IMR-90 (cell line): ENCODE results near the gene CLCF1. TPM values are rescaled to one million over a fixed set of nuclear protein-coding genes. Genes with fewer than 3 reads are reported as not detected.

ENCODE experiments used
- ATAC-seq: fragments of 200-7000 bp; cut with Tn5 transposase; 2 replicates; pipeline ENCODE4 v1.9.1; 2020; ENCODE audit warnings: low read depth, mild to moderate bottlenecking, moderate library complexity
- BruUV-seq: library from RNA; stranded (reverse); fragments of 400-500 nt; replicated peaks from 2 replicates; lab custom pipeline; 2021; lab: Mats Ljungman, UMichigan
- CTCF ChIA-PET: fragments of 300-600 bp; formaldehyde crosslinking; extraction: SDS; loops from one replicate; lab custom pipeline; 2021; ENCODE audit warnings: antibody characterized with exemption; lab: Yijun Ruan, JAX
- POLR2A ChIA-PET: fragments of 300-600 bp; sonication (Branson Sonifier 250); formaldehyde crosslinking; loops from one replicate; lab custom pipeline; 2022; ENCODE audit warnings: antibody characterized with exemption; ENCODE audit not compliant: unreplicated experiment; lab: Charles Lee
- DNase-seq: peaks from one replicate; pipeline ENCODE4 v3.0.0; 2013
- H2AFZ ChIP-seq: replicated peaks from 2 replicates; pipeline ENCODE3; 2013; ENCODE audit warnings: low read length, mild to moderate bottlenecking; ENCODE audit not compliant: poor library complexity
- H2AK5ac ChIP-seq: 2 replicates; pipeline ENCODE4 v1.6.1; 2013; ENCODE audit warnings: low read depth, low read length, inconsistent platforms
- H2AK9ac ChIP-seq: replicated peaks from 2 replicates; pipeline ENCODE3; 2013; ENCODE audit warnings: mild to moderate bottlenecking, low read depth, low read length, moderate library complexity; ENCODE audit not compliant: poor library complexity
- H2BK120ac ChIP-seq: 2 replicates; pipeline ENCODE4 v1.6.1; 2013; ENCODE audit warnings: low read depth, low read length, inconsistent platforms
- H2BK15ac ChIP-seq: 3 replicates; pipeline ENCODE4 v1.6.1; 2013; ENCODE audit warnings: low read depth, low read length, inconsistent platforms
- H2BK20ac ChIP-seq: 2 replicates; pipeline ENCODE4 v1.6.1; 2013; ENCODE audit warnings: low read depth, mild to moderate bottlenecking, inconsistent platforms, low read length, moderate library complexity
- H2BK5ac ChIP-seq: 2 replicates; pipeline ENCODE4 v1.6.1; 2013; ENCODE audit warnings: mild to moderate bottlenecking, low read depth, low read length, inconsistent platforms; ENCODE audit not compliant: poor library complexity, severe bottlenecking
- H3K14ac ChIP-seq: replicated peaks from 2 replicates; pipeline ENCODE4 v1.6.1; 2013; ENCODE audit warnings: low read depth, low read length, inconsistent platforms
- H3K18ac ChIP-seq: 2 replicates; pipeline ENCODE4 v1.6.1; 2013; ENCODE audit warnings: low read depth, low read length, control low read depth
- H3K23ac ChIP-seq: 2 replicates; pipeline ENCODE4 v1.6.1; 2013; ENCODE audit warnings: low read depth, low read length, inconsistent platforms
- H3K27ac ChIP-seq: 2 replicates; pipeline ENCODE4 v1.5.1; 2013; ENCODE audit warnings: mild to moderate bottlenecking, control low read depth, low read length; ENCODE audit not compliant: insufficient read depth
- H3K27me3 ChIP-seq: 2 replicates; pipeline ENCODE4 v1.6.1; 2013; ENCODE audit warnings: low read length; ENCODE audit not compliant: control insufficient read depth, insufficient read depth
- H3K36me3 ChIP-seq: 2 replicates; pipeline ENCODE4 v1.6.1; 2013; ENCODE audit warnings: low read length, mixed read lengths; ENCODE audit not compliant: control insufficient read depth, insufficient read depth
- H3K4ac ChIP-seq: 2 replicates; pipeline ENCODE4 v1.6.1; 2013; ENCODE audit warnings: low read depth, low read length, inconsistent platforms
- H3K4me1 ChIP-seq: 2 replicates; pipeline ENCODE4 v1.6.1; 2013; ENCODE audit warnings: low read length, mixed read lengths; ENCODE audit not compliant: control insufficient read depth, insufficient read depth
- H3K4me2 ChIP-seq: 2 replicates; pipeline ENCODE4 v1.6.1; 2013; ENCODE audit warnings: low read depth, mild to moderate bottlenecking, control low read depth, low read length, moderate library complexity
- H3K4me3 ChIP-seq: 2 replicates; pipeline ENCODE4 v1.5.1; 2013; ENCODE audit warnings: low read depth, mild to moderate bottlenecking, control low read depth, low read length, moderate library complexity; ENCODE audit not compliant: insufficient read depth
- H3K56ac ChIP-seq: 2 replicates; pipeline ENCODE4 v1.6.1; 2013; ENCODE audit warnings: low read length, inconsistent platforms; ENCODE audit not compliant: insufficient read depth; ENCODE audit errors: extremely low read depth
- H3K79me1 ChIP-seq, 2 experiments: 2 replicates each; pipeline ENCODE4 v1.6.1; 2013; ENCODE audit warnings: low read length in 2 of 2, inconsistent platforms in 1 of 2, low read depth in 1 of 2
- H3K9ac ChIP-seq: 2 replicates; pipeline ENCODE4 v1.6.1; 2013; ENCODE audit warnings: low read depth, low read length, control low read depth
- H3K9me1 ChIP-seq: 2 replicates; pipeline ENCODE4 v1.6.1; 2013; ENCODE audit warnings: low read length, inconsistent platforms; ENCODE audit not compliant: insufficient read depth
- H3K9me3 ChIP-seq: 2 replicates; pipeline ENCODE4 v1.6.1; 2013; ENCODE audit warnings: low read length; ENCODE audit not compliant: control insufficient read depth, insufficient read depth
- H4K20me1 ChIP-seq: 2 replicates; pipeline ENCODE4 v1.6.1; 2013; ENCODE audit warnings: low read length, inconsistent platforms; ENCODE audit not compliant: insufficient read depth
- H4K5ac ChIP-seq: 2 replicates; pipeline ENCODE4 v1.6.1; 2013; ENCODE audit warnings: mild to moderate bottlenecking, low read depth, low read length, control low read depth
- H4K8ac ChIP-seq, 2 experiments: 2 replicates each; pipeline ENCODE4 v1.6.1; 2013; ENCODE audit warnings: low read depth in 2 of 2, low read length in 2 of 2, control low read depth in 1 of 2, inconsistent platforms in 1 of 2
- H4K91ac ChIP-seq: 2 replicates; pipeline ENCODE4 v1.6.1; 2013; ENCODE audit warnings: low read depth, low read length, inconsistent platforms; ENCODE audit not compliant: insufficient read depth
- BHLHE40 ChIP-seq: fragments of 150-350 bp; IDR thresholded peaks from 2 replicates; pipeline ENCODE4 v1.6.1; 2016; ENCODE audit warnings: mild to moderate bottlenecking, low read depth, low read length
- CEBPB ChIP-seq: IDR thresholded peaks from 2 replicates; pipeline ENCODE4 v1.6.1; 2012; ENCODE audit warnings: low read depth, low read length, improper control_type of control experiment
- CHD1 ChIP-seq: IDR thresholded peaks from 2 replicates; pipeline ENCODE4 v1.6.1; 2012; ENCODE audit warnings: low read depth, low read length, improper control_type of control experiment
- CTCF ChIP-seq: conservative IDR thresholded peaks from 2 replicates; pipeline ENCODE4 v1.5.1; 2012; ENCODE audit warnings: mild to moderate bottlenecking, low read depth, low read length, improper control_type of control experiment
- MAFK ChIP-seq: IDR thresholded peaks from 2 replicates; pipeline ENCODE4 v1.6.1; 2012; ENCODE audit warnings: low read depth, low read length, improper control_type of control experiment
- MAZ ChIP-seq: IDR thresholded peaks from 2 replicates; pipeline ENCODE4 v1.6.1; 2012; ENCODE audit warnings: low read depth, mild to moderate bottlenecking, low read length, improper control_type of control experiment, moderate library complexity, borderline replicate concordance
- MXI1 ChIP-seq: IDR thresholded peaks from 2 replicates; pipeline ENCODE4 v1.6.1; 2012; ENCODE audit warnings: low read depth, mild to moderate bottlenecking, low read length, moderate library complexity, borderline replicate concordance
- NFE2L2 ChIP-seq: fragments of 150-350 bp; IDR thresholded peaks from 2 replicates; pipeline ENCODE4 v1.6.1; 2016; ENCODE audit warnings: low read depth, mild to moderate bottlenecking, low read length
- POLR2A ChIP-seq: IDR thresholded peaks from 2 replicates; pipeline ENCODE4 v1.6.1; 2012; ENCODE audit warnings: mild to moderate bottlenecking, low read depth, low read length
- RAD21 ChIP-seq: IDR thresholded peaks from 2 replicates; pipeline ENCODE4 v1.6.1; 2012; ENCODE audit warnings: low read length, improper control_type of control experiment
- RCOR1 ChIP-seq: IDR thresholded peaks from 2 replicates; pipeline ENCODE4 v1.6.1; 2012; ENCODE audit warnings: mild to moderate bottlenecking, low read length, improper control_type of control experiment; ENCODE audit not compliant: insufficient replicate concordance
- WGBS, 2 experiments: methylation state at CpG; one replicate each; pipeline versions ENCODE4 v1.1.5 to v1.1.7; 2013; ENCODE audit warnings: missing lambda C conversion rate in 2 of 2; ENCODE audit not compliant: insufficient read length in 1 of 2; ENCODE audit errors: extremely low coverage in 2 of 2; 5-methylcytosine and 5-hydroxymethylcytosine counted together
- dilution Hi-C: fragments of 300-500 bp; cut with HindIII; formaldehyde crosslinking; loops from one replicate; pipeline ENCODE4 v1.14.3; 2018; ENCODE audit warnings: low sequenced_read_pairs; ENCODE audit not compliant: unreplicated experiment
- in situ Hi-C: fragments of 300-500 bp; cut with MboI; formaldehyde crosslinking; loops from 3 replicates; pipeline ENCODE4 v1.14.3; 2019; ENCODE audit warnings: low sequenced_read_pairs, inconsistent platforms, mixed read lengths
- intact Hi-C: fragments of 100-400 bp; cut with micrococcal nuclease; formaldehyde crosslinking; loops from 2 replicates; pipeline ENCODE4 v1.10.0; 2022
- polyA plus RNA-seq, 3 experiments: library from polyadenylated mRNA; depleted of rRNA; stranded (reverse); fragments of >200 nt; gene quantifications; 2 replicates each; pipeline ENCODE4 v1.2.3, GENCODE V29; 2012; ENCODE audit warnings: low replicate concordance in 1 of 3
- total RNA-seq: library from RNA; depleted of rRNA; stranded (reverse); fragments of >200 nt; gene quantifications from 2 replicates; pipeline ENCODE4 v1.2.3, GENCODE V29; 2012
- TF ChIP-seq, protein P1 (sequence below): fragments of 150-350 bp; IDR thresholded peaks from 2 replicates; pipeline ENCODE4 v1.6.1; 2017; ENCODE audit warnings: mild to moderate bottlenecking, antibody characterized with exemption, low read length, low read depth

Gene CLCF1
- total and polyA plus RNA-seq, 2 of the 4 experiments (the other 2 are of a cell fraction), result 5.6 to 27.8 TPM

DNA sequence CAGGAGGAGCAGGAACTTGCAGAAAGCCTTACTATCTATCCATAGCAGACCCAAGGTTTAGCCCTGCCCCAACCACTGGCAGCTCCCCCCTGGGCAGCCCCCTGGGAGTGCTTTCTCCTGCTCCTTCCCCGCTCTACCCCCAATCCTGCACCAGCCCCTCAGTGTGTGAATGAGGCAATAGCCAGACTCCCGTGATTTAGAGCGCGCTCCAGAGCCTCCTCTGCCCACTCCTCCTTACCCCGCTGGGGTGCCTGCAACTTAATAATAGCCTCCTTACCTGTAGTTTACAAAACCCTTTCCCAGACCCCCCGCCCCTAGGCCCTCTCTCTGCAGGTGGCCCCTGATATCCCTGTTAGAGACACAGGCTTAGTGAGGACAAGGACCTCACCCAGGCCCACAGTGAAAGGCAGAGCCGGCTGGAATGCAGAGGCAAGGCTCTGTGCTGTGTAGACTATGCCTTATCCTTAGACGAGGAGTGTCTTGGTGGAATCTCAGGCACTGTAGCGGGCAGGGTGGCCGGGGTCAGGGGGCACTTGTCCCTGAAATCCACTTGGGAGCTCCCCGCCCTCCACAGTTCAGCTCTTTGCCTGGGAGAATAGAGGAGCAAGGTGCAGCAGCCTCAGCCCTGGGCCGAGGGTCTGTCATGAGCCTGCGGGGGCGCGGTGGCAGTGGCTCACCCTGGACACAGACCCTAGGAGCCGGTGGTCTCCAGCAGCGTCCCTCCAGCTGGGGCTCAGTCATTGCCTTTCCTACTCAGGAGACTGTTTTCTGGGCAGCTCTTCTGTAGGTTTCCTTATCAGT is 37.8 kb upstream of the CLCF1 start:
- H3K4me1 ChIP-seq, result no peaks in the 10 kb centered on the region
- TF ChIP-seq CHD1 (no peak), CEBPB (no peak), MAZ (no peak), MXI1 (no peak), RCOR1 (no peak), CTCF (no peak), POLR2A (no peak), BHLHE40 (no peak), MAFK (no peak), RAD21 (no peak), NFE2L2 (no peak)
- TF ChIP-seq, protein P1, sequence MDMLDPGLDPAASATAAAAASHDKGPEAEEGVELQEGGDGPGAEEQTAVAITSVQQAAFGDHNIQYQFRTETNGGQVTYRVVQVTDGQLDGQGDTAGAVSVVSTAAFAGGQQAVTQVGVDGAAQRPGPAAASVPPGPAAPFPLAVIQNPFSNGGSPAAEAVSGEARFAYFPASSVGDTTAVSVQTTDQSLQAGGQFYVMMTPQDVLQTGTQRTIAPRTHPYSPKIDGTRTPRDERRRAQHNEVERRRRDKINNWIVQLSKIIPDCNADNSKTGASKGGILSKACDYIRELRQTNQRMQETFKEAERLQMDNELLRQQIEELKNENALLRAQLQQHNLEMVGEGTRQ, result no peak
- DNase-seq, result no peak
- no peaks in the 10 kb centered on the region for H3K79me1 ChIP-seq
- H3K23ac ChIP-seq, result no peak overlapping the region
- BruUV-seq, result no TSS peak
- H3K9me3 ChIP-seq, result no peaks in the 10 kb centered on the region
- H2BK5ac ChIP-seq, result no peak overlapping the region
- H2AK9ac ChIP-seq, result no peak overlapping the region
- H3K4me3 ChIP-seq, result no peak overlapping the region
- H3K14ac ChIP-seq, result no peak overlapping the region
- no peak overlapping the region for H3K4me2 ChIP-seq
- H2BK120ac ChIP-seq, result no peak overlapping the region
- H3K36me3 ChIP-seq, result no peaks in the 10 kb centered on the region
- no peak overlapping the region for H2BK20ac ChIP-seq
- no peak overlapping the region for H4K5ac ChIP-seq
- H3K18ac ChIP-seq, result no peak overlapping the region
- ChIA-PET CTCF (no interaction called here), POLR2A (no interaction called here)
- H4K91ac ChIP-seq, result no peak overlapping the region
- in situ Hi-C loops (no loop called here), dilution Hi-C loops (no loop called here), intact Hi-C loops (no loop called here)
- no peak overlapping the region for H3K9ac ChIP-seq
- no peak overlapping the region for H3K4ac ChIP-seq
- H2AK5ac ChIP-seq, result no peak overlapping the region
- no peak for ATAC-seq
- 67% methylated on average over 7 of the region's 17 CpGs; no CpG with 5 or more reads in 1 of the 2 experiments for WGBS, 2 experiments
- H4K8ac ChIP-seq, result no peak overlapping the region
- no peaks in the 10 kb centered on the region for H4K20me1 ChIP-seq
- H3K27me3 ChIP-seq, result peaks cover 61% of the 10 kb centered on the region
- H2AFZ ChIP-seq, result no peak overlapping the region
- H3K27ac ChIP-seq, result no peak overlapping the region
- no peak overlapping the region for H2BK15ac ChIP-seq
- H3K9me1 ChIP-seq, result no peaks in the 10 kb centered on the region
- H3K56ac ChIP-seq, result no peak overlapping the region
